ENCODE data around the gene GFOD1.

The GFOD1 gene

GRCh38 chr6:13486679-13487121 lies 700 bp downstream of the GFOD1 start:
- peak; percentile 36 to 51 (median 40) for DNase-seq (ENCODE audit: low read depth in 2 of 3, low spot score in 2 of 3)

- DNase-seq (ENCODE audit: low read depth in 2 of 3, low spot score in 2 of 3) = no peak
These were observed 1.4 kb downstream of the GFOD1 start for GRCh38 chr6:13485923-13486562.

GRCh38 chr6:13485303-13485702 lies 2.1 kb downstream of the GFOD1 start:
- no peak for DNase-seq (ENCODE audit: low read depth in 2 of 3, low spot score in 2 of 3)

GRCh38 chr6:13484827-13485226 lies 2.6 kb downstream of the GFOD1 start:
- no peak for DNase-seq (ENCODE audit: low read depth in 2 of 3, low spot score in 2 of 3)

GRCh38 chr6:13484138-13484708 lies 3.2 kb downstream of the GFOD1 start:
- no peak for DNase-seq (ENCODE audit: low read depth in 2 of 3, low spot score in 2 of 3)

- DNase-seq (ENCODE audit: low read depth in 2 of 3, low spot score in 2 of 3) = no peak
These were observed 6.5 kb downstream of the GFOD1 start for GRCh38 chr6:13480631-13481501.

- no peak for DNase-seq (ENCODE audit: low read depth in 2 of 3, low spot score in 2 of 3)
These were observed 7.4 kb downstream of the GFOD1 start for GRCh38 chr6:13479971-13480434.

GRCh38 chr6:13479206-13479800 lies 8.1 kb downstream of the GFOD1 start:
- no peak for DNase-seq (ENCODE audit: low read depth in 2 of 3, low spot score in 2 of 3)

GRCh38 chr6:13478525-13478966 lies 8.9 kb downstream of the GFOD1 start:
- DNase-seq (ENCODE audit: low read depth in 2 of 3, low spot score in 2 of 3) = no peak

GRCh38 chr6:13474787-13475186 lies 12.6 kb downstream of the GFOD1 start:
- DNase-seq (ENCODE audit: low read depth in 2 of 3, low spot score in 2 of 3) = no peak

GRCh38 chr6:13474360-13474759 lies 13.0 kb downstream of the GFOD1 start:
- DNase-seq (ENCODE audit: low read depth in 2 of 3, low spot score in 2 of 3) = no peak

GRCh38 chr6:13473768-13474165 lies 13.6 kb downstream of the GFOD1 start:
- DNase-seq (ENCODE audit: low read depth in 2 of 3, low spot score in 2 of 3) = no peak

- DNase-seq (ENCODE audit: low read depth in 2 of 3, low spot score in 2 of 3) = no peak
These were observed 14.2 kb downstream of the GFOD1 start for GRCh38 chr6:13472976-13473767.

- no peak for DNase-seq (ENCODE audit: low read depth in 2 of 3, low spot score in 2 of 3)
These were observed 15.3 kb downstream of the GFOD1 start for GRCh38 chr6:13472099-13472498.

- DNase-seq (ENCODE audit: low read depth in 2 of 3, low spot score in 2 of 3) = no peak
These were observed 16.2 kb downstream of the GFOD1 start for GRCh38 chr6:13471184-13471583.

- no peak for DNase-seq (ENCODE audit: low read depth in 2 of 3, low spot score in 2 of 3)
These were observed 16.9 kb downstream of the GFOD1 start for GRCh38 chr6:13470238-13471140.

GRCh38 chr6:13469693-13470092 lies 17.7 kb downstream of the GFOD1 start:
- no peak for DNase-seq (ENCODE audit: low read depth in 2 of 3, low spot score in 2 of 3)

GRCh38 chr6:13468839-13469238 lies 18.6 kb downstream of the GFOD1 start:
- no peak for DNase-seq (ENCODE audit: low read depth in 2 of 3, low spot score in 2 of 3)

GRCh38 chr6:13467216-13467600 lies 20.2 kb downstream of the GFOD1 start:
- no peak for DNase-seq (ENCODE audit: low read depth in 2 of 3, low spot score in 2 of 3)

Data from activated CD8-positive, alpha-beta memory T cell treated with anti-CD3 and anti-CD28 coated beads for 48 hours (primary cell).